Mucosa of descending colon (tissue), 3 donors: ENCODE results near the gene PTBP3. TPM values are rescaled to one million over a fixed set of nuclear protein-coding genes. Genes with fewer than 3 reads are reported as not detected.

ENCODE experiments used
- ATAC-seq: fragments of 200-7000 bp; cut with Tn5 transposase; one replicate; pipeline ENCODE4 v1.9.1; 2020; ENCODE audit warnings: mild to moderate bottlenecking, moderate library complexity
- DNase-seq, 3 donors: peaks; one replicate each; pipeline ENCODE4 v3.0.0-alpha.2; 2020
- H3K36me3 ChIP-seq: fragments of 200-600 bp; one replicate; pipeline ENCODE4 v1.8.0; 2021; ENCODE audit warnings: low read depth, mild to moderate bottlenecking
- H3K4me1 ChIP-seq: fragments of 200-600 bp; one replicate; pipeline ENCODE4 v1.8.0; 2021; ENCODE audit warnings: low read depth, mild to moderate bottlenecking
- H3K4me3 ChIP-seq: fragments of 200-600 bp; one replicate; pipeline ENCODE4 v1.8.0; 2021; ENCODE audit warnings: mild to moderate bottlenecking
- H3K9me3 ChIP-seq: fragments of 200-600 bp; one replicate; pipeline ENCODE4 v1.8.0; 2021; ENCODE audit warnings: mild to moderate bottlenecking
- intact Hi-C, 2 donors: fragments of 100-400 bp; cut with DNase I in 1 of 2; cut with micrococcal nuclease in 1 of 2; formaldehyde crosslinking; loops; one replicate each; pipeline versions ENCODE4 v1.11.0 to v1.11.1; 2022; cut with DNase I, micrococcal nuclease
- total RNA-seq, 3 donors: library from RNA; stranded (reverse); fragmentation: NEBNext Ultra II Directional in 2 of 3; extraction: Animal tissue kit (Norgen Biotek cat#: 25700) in 2 of 3; gene quantifications; one replicate each; pipeline versions ENCODE4 v1.2.1 to v1.2.4, GENCODE V29; 2021 to 2023
- TF ChIP-seq, protein P1 (sequence below): fragments of 200-600 bp; IDR thresholded peaks from one replicate; pipeline ENCODE4 v1.8.0; 2022; ENCODE audit warnings: antibody characterized with exemption, mild to moderate bottlenecking
- donor health status: DM: no; HTN: no; CAD: no; lungs with moderate emphysema.
- donor health status: DM: no; HTN: no; CAD: no.
- donor health status: DM: no; HTN: yes; CAD: no.

Gene PTBP3
- total RNA-seq, 3 donors from 2014 or later = 69.3 to 132 (median 125) TPM

GRCh38 chr9:112184946-112185345 is 148.5 kb downstream of the PTBP3 start:
- no peaks in the 10 kb centered on the region for H3K36me3 ChIP-seq
- H3K4me1 ChIP-seq = no peaks in the 10 kb centered on the region
- DNase-seq = no peak
- H3K4me3 ChIP-seq = no peak overlapping the region
- ATAC-seq = no peak
- intact Hi-C loops = no loop called here
- H3K9me3 ChIP-seq = no peaks in the 10 kb centered on the region
- TF ChIP-seq, protein P1, sequence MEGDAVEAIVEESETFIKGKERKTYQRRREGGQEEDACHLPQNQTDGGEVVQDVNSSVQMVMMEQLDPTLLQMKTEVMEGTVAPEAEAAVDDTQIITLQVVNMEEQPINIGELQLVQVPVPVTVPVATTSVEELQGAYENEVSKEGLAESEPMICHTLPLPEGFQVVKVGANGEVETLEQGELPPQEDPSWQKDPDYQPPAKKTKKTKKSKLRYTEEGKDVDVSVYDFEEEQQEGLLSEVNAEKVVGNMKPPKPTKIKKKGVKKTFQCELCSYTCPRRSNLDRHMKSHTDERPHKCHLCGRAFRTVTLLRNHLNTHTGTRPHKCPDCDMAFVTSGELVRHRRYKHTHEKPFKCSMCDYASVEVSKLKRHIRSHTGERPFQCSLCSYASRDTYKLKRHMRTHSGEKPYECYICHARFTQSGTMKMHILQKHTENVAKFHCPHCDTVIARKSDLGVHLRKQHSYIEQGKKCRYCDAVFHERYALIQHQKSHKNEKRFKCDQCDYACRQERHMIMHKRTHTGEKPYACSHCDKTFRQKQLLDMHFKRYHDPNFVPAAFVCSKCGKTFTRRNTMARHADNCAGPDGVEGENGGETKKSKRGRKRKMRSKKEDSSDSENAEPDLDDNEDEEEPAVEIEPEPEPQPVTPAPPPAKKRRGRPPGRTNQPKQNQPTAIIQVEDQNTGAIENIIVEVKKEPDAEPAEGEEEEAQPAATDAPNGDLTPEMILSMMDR = no peak

DNA sequence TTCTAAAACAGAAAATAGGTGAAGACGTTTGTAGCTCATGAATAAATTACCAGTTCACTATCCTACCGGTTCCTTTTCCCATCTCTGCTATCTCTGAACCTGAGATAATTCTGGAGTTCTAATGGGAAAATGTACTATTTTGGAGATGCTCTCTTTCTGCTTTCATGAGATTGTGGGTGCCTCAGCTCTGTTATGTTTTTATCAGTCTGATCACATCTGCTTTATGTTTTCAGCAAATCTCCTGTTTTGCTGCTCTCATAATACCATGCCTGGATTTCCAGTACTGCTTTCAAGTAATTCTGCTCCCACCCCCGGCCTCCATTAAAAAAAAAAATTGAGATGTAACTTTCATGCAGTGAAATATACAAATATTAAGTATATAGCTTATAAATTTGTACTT is 149.2 kb downstream of the PTBP3 start:
- H3K4me1 ChIP-seq = no peaks in the 10 kb centered on the region
- TF ChIP-seq, protein P1 = no peak
- H3K9me3 ChIP-seq = no peaks in the 10 kb centered on the region
- H3K36me3 ChIP-seq = no peaks in the 10 kb centered on the region
- no peak for DNase-seq
- intact Hi-C loops = no loop called here
- no peak for ATAC-seq
- H3K4me3 ChIP-seq = no peak overlapping the region

GRCh38 chr9:112180387-112180881 is 153.0 kb downstream of the PTBP3 start:
- H3K36me3 ChIP-seq = no peaks in the 10 kb centered on the region
- TF ChIP-seq, protein P1 = no peak
- ATAC-seq (peak; percentile 3), DNase-seq (no peak)
- intact Hi-C loops = no loop called here
- H3K9me3 ChIP-seq = no peaks in the 10 kb centered on the region
- H3K4me1 ChIP-seq = peaks cover 5% of the 10 kb centered on the region
- no peak overlapping the region for H3K4me3 ChIP-seq

DNA sequence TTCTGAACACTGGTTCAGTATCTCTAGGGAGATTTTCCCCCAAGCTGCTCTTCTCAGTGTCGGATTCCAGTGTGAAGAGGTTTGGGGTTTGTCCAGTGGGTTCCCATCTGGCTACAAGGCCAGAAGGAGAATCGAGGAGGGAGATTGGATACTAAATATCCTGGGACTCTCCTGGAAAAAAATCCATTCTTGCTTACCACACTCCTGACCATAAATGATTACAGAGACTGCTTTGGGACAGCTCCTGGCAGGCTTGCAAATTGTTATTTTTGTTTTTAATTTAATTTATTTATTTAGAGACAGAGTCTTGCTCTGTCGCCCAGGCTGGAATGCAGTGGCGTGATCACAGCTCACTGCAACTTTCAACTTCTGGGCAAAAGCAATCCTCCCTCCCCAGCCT is 153.6 kb downstream of the PTBP3 start:
- TF ChIP-seq, protein P1 = no peak
- no peak for DNase-seq
- intact Hi-C loops = no loop called here

DNA sequence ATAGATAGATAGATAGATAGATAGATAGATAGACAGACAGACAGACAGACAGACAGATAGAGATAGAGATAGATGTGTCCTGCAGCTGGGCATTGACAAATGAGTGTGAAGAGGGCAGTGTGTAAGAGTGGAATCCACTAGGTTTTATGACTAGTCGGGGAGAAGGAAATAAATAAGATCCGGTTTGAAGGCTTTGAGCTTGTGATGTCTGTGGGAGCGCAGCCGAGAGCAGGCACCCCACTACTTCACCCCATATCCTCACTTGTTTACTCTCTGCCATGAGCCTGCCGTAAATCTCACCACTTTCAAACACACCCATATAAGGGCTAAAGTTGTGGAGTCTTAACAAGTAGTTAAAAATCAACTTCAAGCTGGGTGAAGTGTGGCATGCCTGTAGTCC is 156.9 kb downstream of the PTBP3 start:
- Histone ChIP-seq H3K36me3 (no peaks in the 10 kb centered on the region), H3K4me3 (no peak overlapping the region), H3K4me1 (peaks cover 22% of the 10 kb centered on the region), H3K9me3 (no peaks in the 10 kb centered on the region)
- intact Hi-C loops = no loop called here
- DNase-seq = peak in 1 of 3 donors; percentile 61
- TF ChIP-seq, protein P1 = no peak
- peak; percentile 46 for ATAC-seq

More for the DNA sequence above, 153.6 kb downstream of the PTBP3 start:
- H3K4me1 ChIP-seq = peaks cover 5% of the 10 kb centered on the region
- no peaks in the 10 kb centered on the region for H3K36me3 ChIP-seq
- H3K9me3 ChIP-seq = no peaks in the 10 kb centered on the region
- no peak for ATAC-seq
- no peak overlapping the region for H3K4me3 ChIP-seq

GRCh38 chr9:112175796-112176315 is 157.6 kb downstream of the PTBP3 start:
- peaks cover 28% of the 10 kb centered on the region for H3K4me1 ChIP-seq
- H3K36me3 ChIP-seq = no peaks in the 10 kb centered on the region
- no peak overlapping the region for H3K4me3 ChIP-seq
- TF ChIP-seq, protein P1 = no peak
- ATAC-seq (peak; percentile 17), DNase-seq (peak in 1 of 3 donors; percentile 46)
- H3K9me3 ChIP-seq = no peaks in the 10 kb centered on the region
- intact Hi-C loops = no loop called here
